HUES64 (cell line): ENCODE measurements around the gene ALDH1A3.

ENCODE experiments used
- H3K27ac ChIP-seq: 2 replicates; pipeline ENCODE4 v1.7.0; 2013; ENCODE audit warnings: low read depth, low read length, inconsistent platforms
- H3K27me3 ChIP-seq: 2 replicates; pipeline ENCODE4 v1.6.1; 2013; ENCODE audit warnings: mild to moderate bottlenecking, low read length; ENCODE audit not compliant: insufficient read depth
- H3K36me3 ChIP-seq: 2 replicates; pipeline ENCODE4 v1.6.1; 2013; ENCODE audit warnings: mild to moderate bottlenecking, low read length; ENCODE audit not compliant: insufficient read depth
- H3K4me1 ChIP-seq: 2 replicates; pipeline ENCODE4 v1.6.1; 2013; ENCODE audit warnings: mild to moderate bottlenecking, low read length, moderate library complexity; ENCODE audit not compliant: insufficient read depth
- H3K4me3 ChIP-seq: 2 replicates; pipeline ENCODE4 v1.5.1; 2013; ENCODE audit warnings: mild to moderate bottlenecking, low read length, moderate library complexity
- H3K9ac ChIP-seq: 2 replicates; pipeline ENCODE4 v1.6.1; 2013; ENCODE audit warnings: mild to moderate bottlenecking, low read depth, low read length
- H3K9me3 ChIP-seq: 2 replicates; pipeline ENCODE4 v1.6.1; 2013; ENCODE audit warnings: low read depth, low read length; ENCODE audit not compliant: insufficient read depth
- WGBS: fragments of 150-250, 120-280 bp; methylation state at CpG from one replicate; pipeline ENCODE4 v1.1.7; 2013; ENCODE audit warnings: missing lambda C conversion rate; 5-methylcytosine and 5-hydroxymethylcytosine counted together

ALDH1A3 gene

DNA sequence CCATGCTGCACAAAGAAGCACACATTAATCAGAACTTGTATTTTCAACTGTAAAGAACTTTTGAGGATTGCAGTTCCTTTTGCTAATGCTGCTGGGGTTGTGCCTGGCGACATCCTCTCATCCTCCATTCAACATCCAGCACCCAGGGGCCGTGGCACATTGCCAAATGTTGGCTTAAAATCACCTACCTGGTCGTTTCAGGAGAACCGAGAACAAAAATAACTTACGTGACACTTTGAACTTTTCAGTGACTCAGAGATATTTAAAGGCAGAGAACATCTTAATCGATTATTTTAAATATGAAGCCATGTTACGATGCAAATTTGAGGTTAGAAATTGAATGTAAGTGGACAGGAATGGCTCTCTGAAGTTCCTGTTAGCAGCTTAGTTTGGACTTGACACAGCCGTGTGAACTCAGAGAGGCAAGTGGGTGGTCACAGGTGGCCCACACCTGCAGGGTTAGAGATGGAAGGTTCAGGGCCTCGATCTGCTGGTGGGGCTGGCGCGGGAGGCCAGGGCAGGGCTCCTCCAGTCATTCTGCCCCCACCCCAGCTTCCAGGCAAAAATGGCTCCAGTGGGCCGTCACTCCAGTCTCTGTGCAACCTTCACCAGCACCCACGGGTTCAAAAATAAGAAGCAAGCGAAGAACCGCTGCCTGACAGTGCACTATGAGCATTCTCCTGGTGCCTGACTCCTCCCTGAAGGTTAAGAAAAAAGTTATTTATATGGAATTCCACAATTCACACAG is 51.7 kb downstream of the ALDH1A3 start:
- Histone ChIP-seq H3K27me3 (no peaks in the 10 kb centered on the region), H3K9me3 (no peaks in the 10 kb centered on the region), H3K4me3 (no peak overlapping the region), H3K36me3 (no peaks in the 10 kb centered on the region), H3K9ac (no peak overlapping the region), H3K27ac (no peak overlapping the region), H3K4me1 (peaks cover 18% of the 10 kb centered on the region; the same call in 1 of the 2 replicates)
- WGBS, result 92% methylated on average over 15 of the region's 15 CpGs

DNA sequence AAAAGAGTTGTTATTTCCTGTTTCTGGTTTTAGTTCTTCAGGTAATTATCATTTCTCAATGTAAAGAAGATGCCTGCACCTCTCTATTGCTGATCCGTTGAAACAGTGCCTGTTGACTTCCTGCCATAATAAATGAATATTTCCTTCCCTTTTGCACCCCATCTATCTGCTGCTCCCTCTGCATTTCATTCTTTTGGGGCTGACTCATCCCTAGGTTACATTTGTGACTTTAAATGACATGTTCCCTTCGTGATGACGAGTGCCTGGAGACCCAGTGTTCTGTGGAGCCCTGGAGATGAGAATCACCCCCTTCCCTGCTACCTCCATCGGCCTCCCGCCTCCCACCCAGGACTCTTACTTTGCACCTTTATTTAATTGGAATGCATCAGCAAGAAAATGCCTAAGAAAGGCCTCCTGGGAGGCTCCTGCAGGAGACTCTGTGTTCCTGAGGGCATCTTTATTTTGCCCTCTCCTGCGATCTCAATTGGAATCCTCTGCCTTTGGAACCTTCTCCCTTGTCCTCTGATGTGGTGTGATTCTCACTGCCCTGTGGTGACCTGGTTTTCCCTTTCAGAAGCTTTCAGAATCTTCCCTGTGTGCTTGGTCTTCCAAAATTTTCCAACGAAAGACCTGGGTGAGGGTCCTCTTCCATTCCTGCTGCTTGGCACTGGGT is 53.2 kb downstream of the ALDH1A3 start:
- Histone ChIP-seq H3K4me3 (no peak overlapping the region), H3K4me1 (peaks cover 18% of the 10 kb centered on the region; the same call in 1 of the 2 replicates), H3K27me3 (no peaks in the 10 kb centered on the region), H3K27ac (no peak overlapping the region; the same call in 1 of the 2 replicates), H3K9ac (no peak overlapping the region), H3K9me3 (no peaks in the 10 kb centered on the region), H3K36me3 (no peaks in the 10 kb centered on the region)
- 33% methylated on average over 7 of the region's 7 CpGs for WGBS

DNA sequence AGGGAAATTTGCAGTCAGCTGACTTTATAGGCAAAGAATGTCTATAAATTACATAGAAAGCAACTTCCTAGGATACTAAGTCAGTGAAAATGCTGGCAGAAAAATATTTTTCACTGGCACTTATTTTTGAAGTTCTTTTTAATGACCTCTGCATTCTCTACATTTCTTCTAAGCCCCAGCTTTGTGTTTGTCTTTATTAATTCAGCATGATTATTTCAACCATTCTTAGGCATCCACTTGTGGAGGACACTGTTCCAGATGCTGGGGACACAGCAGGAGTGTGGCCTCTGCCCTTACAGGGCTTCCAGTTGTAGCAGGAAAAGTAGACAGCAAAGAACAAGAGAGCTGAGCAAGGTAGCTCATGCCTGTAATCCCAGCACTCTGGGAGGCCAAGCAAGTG is 54.5 kb downstream of the ALDH1A3 start:
- Histone ChIP-seq H3K36me3 (no peaks in the 10 kb centered on the region), H3K9ac (no peak overlapping the region), H3K27me3 (no peaks in the 10 kb centered on the region), H3K27ac (no peak overlapping the region), H3K4me3 (no peak overlapping the region), H3K4me1 (peaks cover 13% of the 10 kb centered on the region; the same call in 1 of the 2 replicates), H3K9me3 (no peaks in the 10 kb centered on the region)

DNA sequence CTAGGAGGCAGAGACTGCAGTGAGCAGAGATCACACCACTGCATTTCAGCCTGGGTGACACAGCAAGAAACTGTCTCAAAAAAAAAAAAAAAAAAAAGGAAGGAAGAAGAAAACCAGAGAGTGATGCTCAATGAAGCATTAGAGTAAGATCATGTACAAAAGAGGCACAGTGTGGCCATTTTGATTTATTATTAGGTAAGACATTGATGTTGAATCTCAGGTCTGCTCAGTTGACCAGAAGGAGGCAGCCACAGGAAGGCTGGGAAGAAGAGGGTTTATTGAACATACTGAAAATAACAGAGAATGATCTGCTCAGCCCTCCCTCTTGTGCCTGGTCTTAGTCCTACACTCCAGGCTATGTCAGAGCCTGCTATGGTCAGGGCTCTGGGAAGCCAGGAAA is 55.1 kb downstream of the ALDH1A3 start:
- H3K4me3 ChIP-seq, result no peak overlapping the region
- no peak overlapping the region for H3K27ac ChIP-seq
- 0 out of 2 replicates have a peak, but pooled peaks cover 7% of the 10 kb centered on the region for H3K4me1 ChIP-seq
- H3K9me3 ChIP-seq, result no peaks in the 10 kb centered on the region
- H3K27me3 ChIP-seq, result no peaks in the 10 kb centered on the region
- no peak overlapping the region for H3K9ac ChIP-seq
- no peaks in the 10 kb centered on the region for H3K36me3 ChIP-seq

DNA sequence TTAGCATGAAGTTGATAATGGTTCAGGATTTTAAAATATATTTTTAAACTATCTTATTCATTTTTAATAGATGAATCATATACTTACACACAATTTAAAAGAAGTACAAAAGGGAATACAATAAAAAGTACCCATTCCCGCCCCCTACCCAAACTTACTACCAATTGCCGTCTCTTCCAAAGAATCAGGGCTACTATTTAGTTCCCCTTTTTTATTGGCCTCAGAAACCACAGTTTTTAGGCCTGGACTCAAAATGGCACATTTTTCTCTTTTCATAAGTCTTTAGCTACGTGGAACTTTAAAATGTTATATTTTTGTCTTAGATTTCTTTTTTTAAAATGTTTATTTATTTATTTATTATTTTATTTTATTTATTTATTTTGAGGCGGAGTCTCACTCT is 57.5 kb downstream of the ALDH1A3 start:
- H3K4me3 ChIP-seq, result no peak overlapping the region
- H3K27me3 ChIP-seq, result no peaks in the 10 kb centered on the region
- no peak overlapping the region for H3K27ac ChIP-seq
- H3K4me1 ChIP-seq, result 0 out of 2 replicates have a peak, but pooled peaks cover 5% of the 10 kb centered on the region
- 95% methylated on average over 3 of the region's 4 CpGs for WGBS
- H3K36me3 ChIP-seq, result no peaks in the 10 kb centered on the region
- H3K9ac ChIP-seq, result no peak overlapping the region
- no peaks in the 10 kb centered on the region for H3K9me3 ChIP-seq

DNA sequence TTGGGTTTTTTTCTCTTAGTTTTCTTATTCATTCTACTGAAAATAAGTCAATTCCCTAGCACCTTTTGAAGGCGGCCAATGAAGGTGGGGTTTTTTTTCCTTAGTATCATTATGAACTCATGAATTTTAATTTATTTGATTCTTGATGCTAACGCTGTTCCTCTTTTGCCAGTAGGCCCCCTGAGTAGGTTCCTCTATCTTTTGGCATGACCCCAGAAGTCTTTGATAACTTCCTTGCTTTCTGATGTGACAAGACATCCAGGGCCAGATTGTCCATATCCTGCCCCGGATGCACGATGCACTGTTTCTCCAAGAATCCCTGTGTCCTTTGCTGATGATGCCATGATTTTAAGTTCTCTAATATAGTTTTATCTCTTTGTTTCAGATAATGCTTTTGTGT is 60.2 kb downstream of the ALDH1A3 start:
- Histone ChIP-seq H3K4me1 (no peaks in the 10 kb centered on the region), H3K27me3 (no peaks in the 10 kb centered on the region), H3K27ac (no peak overlapping the region), H3K9ac (no peak overlapping the region), H3K9me3 (no peaks in the 10 kb centered on the region), H3K4me3 (no peak overlapping the region), H3K36me3 (no peaks in the 10 kb centered on the region)
- 95% methylated on average over 3 of the region's 4 CpGs for WGBS

DNA sequence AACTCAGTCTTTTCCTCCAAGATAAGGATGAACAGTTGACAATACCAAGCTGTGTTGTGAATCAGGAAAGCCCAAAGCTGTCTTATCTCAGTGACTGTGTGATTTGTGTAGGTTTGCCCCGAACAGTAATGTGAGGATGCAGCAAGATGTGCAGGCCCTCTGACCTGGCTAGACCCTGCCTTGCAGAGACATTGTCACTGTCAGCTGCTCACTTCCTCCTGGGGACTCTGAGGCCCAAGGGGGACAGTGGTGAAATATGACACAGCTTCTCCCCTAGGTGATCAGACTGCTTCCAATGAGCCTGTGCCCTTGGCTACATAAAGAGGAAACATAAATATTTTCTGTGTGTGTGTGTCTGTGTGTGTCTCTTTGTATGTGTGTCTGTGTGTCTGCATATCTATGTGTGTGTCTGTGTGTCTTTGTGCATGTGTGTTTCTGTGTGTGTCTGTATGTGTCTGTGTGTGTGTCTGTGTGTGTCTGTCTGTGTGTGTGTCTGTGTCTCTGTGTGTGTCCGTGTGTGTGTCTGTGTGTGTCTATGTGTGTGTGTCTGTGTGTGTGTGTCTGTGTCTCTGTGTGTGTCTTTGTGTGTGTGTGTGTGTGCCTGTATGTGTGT is 61.2 kb downstream of the ALDH1A3 start:
- H3K4me3 ChIP-seq, result no peak overlapping the region
- no peaks in the 10 kb centered on the region for H3K9me3 ChIP-seq
- 85% methylated on average over 2 of the region's 2 CpGs for WGBS
- H3K4me1 ChIP-seq, result no peaks in the 10 kb centered on the region
- no peak overlapping the region for H3K27ac ChIP-seq
- H3K36me3 ChIP-seq, result no peaks in the 10 kb centered on the region
- no peaks in the 10 kb centered on the region for H3K27me3 ChIP-seq
- H3K9ac ChIP-seq, result no peak overlapping the region

DNA sequence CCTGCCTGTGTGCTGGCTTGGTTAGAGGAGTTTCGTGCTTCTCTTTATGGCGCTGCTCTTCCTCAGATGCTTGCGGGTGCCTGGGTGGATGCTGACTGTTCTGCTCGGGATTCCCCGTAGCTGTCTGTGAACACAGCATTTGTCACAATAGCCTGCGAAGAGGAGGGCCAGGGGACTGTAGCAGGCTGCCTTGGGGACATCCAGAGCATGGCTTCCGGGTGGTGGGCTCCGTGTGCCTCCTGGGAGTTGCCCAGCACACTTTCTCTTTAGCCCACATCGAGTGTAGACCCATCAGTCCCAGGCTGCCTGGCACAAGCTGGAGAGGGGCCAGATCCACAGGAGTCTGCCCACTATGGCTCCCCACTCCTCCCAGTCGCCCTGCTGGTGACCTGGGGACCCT is 61.9 kb downstream of the ALDH1A3 start:
- Histone ChIP-seq H3K9ac (no peak overlapping the region), H3K36me3 (no peaks in the 10 kb centered on the region), H3K27ac (no peak overlapping the region), H3K9me3 (no peaks in the 10 kb centered on the region), H3K4me3 (no peak overlapping the region), H3K4me1 (no peaks in the 10 kb centered on the region), H3K27me3 (no peaks in the 10 kb centered on the region)
- WGBS, result 85% methylated on average over 10 of the region's 10 CpGs

DNA sequence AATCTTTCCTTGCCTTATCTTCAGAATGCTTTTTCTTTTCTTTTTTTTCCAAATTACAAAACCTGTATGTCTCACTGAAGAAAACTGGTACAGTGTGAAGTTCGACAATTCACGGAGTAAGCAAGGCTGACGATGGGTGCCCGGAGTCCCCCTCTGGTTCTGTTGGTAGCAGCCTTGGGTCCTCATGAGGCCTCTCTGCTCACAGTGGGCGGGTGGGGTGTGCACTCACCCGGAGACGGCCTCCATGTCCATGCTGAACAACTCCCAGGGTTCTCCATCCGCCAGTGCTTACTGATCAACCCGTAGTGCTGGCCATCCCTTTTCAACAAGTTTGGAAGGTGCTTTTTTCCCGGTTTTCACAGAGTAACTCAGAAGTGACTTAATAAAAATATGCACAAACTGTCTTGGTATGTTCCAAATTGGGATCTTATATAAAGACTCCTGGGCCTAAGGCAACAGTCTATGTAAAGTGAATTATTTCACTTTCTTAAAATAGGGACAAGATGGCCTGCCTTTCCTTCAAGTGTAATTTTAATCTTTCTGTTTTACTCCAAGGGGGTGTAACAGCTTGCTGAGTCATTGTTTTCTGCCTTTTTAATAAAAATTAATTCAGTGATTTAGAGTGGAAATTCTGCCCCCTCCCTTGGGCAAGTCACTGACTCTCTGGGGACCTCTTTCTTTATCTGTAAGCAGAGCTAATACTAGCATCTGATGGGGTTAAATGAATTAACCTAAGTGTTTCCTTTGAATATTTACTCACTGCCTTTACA is 63.2 kb downstream of the ALDH1A3 start:
- Histone ChIP-seq H3K4me3 (no peak overlapping the region), H3K27me3 (no peaks in the 10 kb centered on the region), H3K27ac (no peak overlapping the region), H3K4me1 (no peaks in the 10 kb centered on the region), H3K9me3 (no peaks in the 10 kb centered on the region), H3K36me3 (no peaks in the 10 kb centered on the region), H3K9ac (no peak overlapping the region)
- WGBS, result 95% methylated on average over 10 of the region's 10 CpGs

DNA sequence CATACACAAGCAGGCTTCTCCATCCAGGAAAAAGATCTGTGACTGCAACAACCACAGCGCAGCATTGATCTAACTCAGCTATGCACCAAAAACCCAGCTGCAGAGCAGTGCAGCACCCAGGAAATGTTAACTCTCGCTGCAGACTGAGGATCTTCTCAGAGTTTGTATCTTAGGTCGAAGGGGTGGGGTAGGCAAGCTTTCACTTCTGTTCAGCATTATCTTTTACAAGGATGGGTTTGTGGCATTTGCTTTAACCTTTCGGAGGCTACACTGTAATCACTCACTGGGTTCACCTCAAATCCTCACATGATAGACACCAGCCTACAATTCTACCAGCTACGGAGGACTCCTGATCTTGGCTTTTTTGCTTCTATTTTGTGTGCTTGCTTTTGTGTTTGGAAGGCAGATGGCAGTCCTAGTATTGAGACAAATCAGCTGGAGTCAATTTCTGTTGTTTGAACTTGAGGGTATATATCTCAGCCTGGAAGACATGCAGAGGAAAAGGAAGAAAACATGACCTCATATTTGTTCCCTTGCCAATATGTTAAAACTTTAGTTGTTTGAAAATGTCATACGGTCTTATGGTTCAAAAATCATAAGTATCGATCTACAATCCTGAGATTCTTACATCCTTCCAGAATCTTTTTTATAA is 64.7 kb downstream of the ALDH1A3 start:
- Histone ChIP-seq H3K4me1 (no peaks in the 10 kb centered on the region), H3K9me3 (no peaks in the 10 kb centered on the region), H3K9ac (no peak overlapping the region), H3K27me3 (no peaks in the 10 kb centered on the region), H3K36me3 (no peaks in the 10 kb centered on the region), H3K27ac (no peak overlapping the region), H3K4me3 (no peak overlapping the region)
- 94% methylated on average over 7 of the region's 7 CpGs for WGBS
